K562 (cell line): ENCODE results near the gene AP1S3. TPM values are rescaled to one million over a fixed set of nuclear protein-coding genes. Genes with fewer than 3 reads are reported as not detected.
A peak's percentile ranks its signal among the peaks of the same experiment; 100 is the strongest.

ENCODE experiments used
- NR2C2 ChIP-seq, 2 experiments: fragments of 200-800 bp in 1 of 2; sonication (Bioruptor generic) in 1 of 2; sonication (generic) in 1 of 2; formaldehyde crosslinking in 1 of 2; IDR thresholded peaks; 2 replicates each; pipeline versions ENCODE4 v1.6.1 to v1.8.0; 2016 to 2022; ENCODE audit warnings: mild to moderate bottlenecking in 1 of 2, missing compliant biosample characterization in 1 of 2, missing genetic modification characterization in 1 of 2, missing genetic modification reagents in 1 of 2
- RAD21 ChIP-seq, 2 experiments: fragments of 250-450 bp in 1 of 2; fragments of 450-650 bp in 1 of 2; sonication (Bioruptor Pico) in 1 of 2; formaldehyde crosslinking in 1 of 2; IDR thresholded peaks in 1 of 2; conservative IDR thresholded peaks in 1 of 2; 2 replicates each; pipeline versions ENCODE4 v1.4.0 to v1.8.0; 2020 to 2022; ENCODE audit warnings: mild to moderate bottlenecking in 2 of 2, moderate library complexity in 1 of 2
- REST ChIP-seq, 2 experiments: fragments of 450-650 bp; formaldehyde crosslinking in 1 of 2; IDR thresholded peaks; 2 replicates each; pipeline versions ENCODE4 v1.4.0 to v1.6.1; 2014 to 2020; ENCODE audit warnings: mild to moderate bottlenecking in 2 of 2, borderline replicate concordance in 1 of 2, low read depth in 1 of 2
- SMC3 ChIP-seq: conservative IDR thresholded peaks from 2 replicates; pipeline ENCODE4 v1.6.1; 2011; ENCODE audit warnings: low read depth, low read length, improper control_type of control experiment; ENCODE audit not compliant: insufficient read depth
- TAF7 ChIP-seq: fragments of 450-650 bp; IDR thresholded peaks from 2 replicates; pipeline ENCODE4 v1.6.1; 2016; ENCODE audit warnings: missing genetic modification characterization, missing compliant biosample characterization
- polyA plus RNA-seq, 8 experiments: library from polyadenylated mRNA; depleted of rRNA in 4 of 8; stranded (reverse) in 5 of 8; unstranded in 3 of 8; fragments of >200 nt; fragmentation: Nextera tagmentation in 2 of 8; fragmentation: Illumina TruSeq in 1 of 8; extraction: Ambion mirVana in 2 of 8; extraction: Trizol in 1 of 8; gene quantifications; 2 replicates each; pipeline versions ENCODE4 v1.2.1 to v1.2.3, GENCODE V29; 2011 to 2014; ENCODE audit warnings: inconsistent platforms in 1 of 8, missing spikeins in 1 of 8
- total RNA-seq, 7 experiments: library from RNA; depleted of rRNA in 6 of 7; stranded (reverse); fragments of >200 nt in 6 of 7; fragmentation: Illumina TruSeq in 2 of 7; extraction: Trizol in 2 of 7; gene quantifications; 2 replicates each; pipeline versions ENCODE4 v1.2.1 to v1.2.3, GENCODE V29; 2011 to 2021; ENCODE audit warnings: low replicate concordance in 1 of 7

The AP1S3 gene
- total and polyA plus RNA-seq, 9 of the 15 experiments (the other 6 are each of a cell fraction or from before 2014, with no cell fraction given) = 0.50 to 3.8 (median 2.1) TPM

GRCh38 chr2:223727562-223727961 is 109.8 kb downstream of the AP1S3 start (continued):
- TF ChIP-seq RAD21 (CRISPR knock-in tag; conservative IDR thresholded peaks at IDR 0.05 in 1 of 2, IDR thresholded peaks at IDR 0.05 in 1 of 2) (peak; percentile 41 to 62), NR2C2 (CRISPR knock-in tag; IDR thresholded peaks at IDR 0.05) (no peak), NR2C2 (tag; IDR thresholded peaks at IDR 0.05) (peak; percentile 26; the same call in 1 of the 2 replicates), SMC3 (0 out of 2 replicates have a peak, but pooled peaks have one; percentile 15), TAF7 (tag) (no peak), REST (IDR thresholded peaks at IDR 0.05; ENCODE audit: borderline replicate concordance) (0 out of 2 replicates have a peak, but pooled peaks have one; percentile 18), REST (CRISPR knock-in tag; IDR thresholded peaks at IDR 0.05; ENCODE audit: low read depth) (no peak)
